Right atrium auricular region (tissue), 2 donors: ENCODE results near the gene OSBPL6. TPM values are rescaled to one million over a fixed set of nuclear protein-coding genes. Genes with fewer than 3 reads are reported as not detected.

Experiments
- DNase-seq: peaks from one replicate; pipeline ENCODE4 v3.0.0-alpha.2; 2019; ENCODE audit warnings: low spot score
- H3K27ac ChIP-seq, 2 donors: fragments of 200-600 bp; sonication (generic); 1 replicate in 1 of 2; 2 replicates in 1 of 2; pipeline ENCODE4 v1.5.1; 2016 to 2019
- H3K27me3 ChIP-seq, 2 donors: fragments of 200-600 bp; sonication (generic); one replicate each; pipeline versions ENCODE4 v1.5.1 to v1.6.0; 2017 to 2019
- H3K36me3 ChIP-seq: fragments of 200-600 bp; sonication (generic); one replicate; pipeline ENCODE4 v1.5.1; 2016
- H3K4me1 ChIP-seq, 2 donors: fragments of 200-600 bp; sonication (generic); one replicate each; pipeline versions ENCODE4 v1.5.1 to v1.6.0; 2017 to 2019
- H3K4me3 ChIP-seq, 2 donors: fragments of 200-600 bp; sonication (generic); 1 replicate in 1 of 2; 2 replicates in 1 of 2; pipeline ENCODE4 v1.5.1; 2017 to 2019; ENCODE audit warnings: mild to moderate bottlenecking in 1 of 2, moderate library complexity in 1 of 2
- H3K9me3 ChIP-seq, 2 donors: fragments of 200-600 bp; sonication (generic); one replicate each; pipeline ENCODE4 v1.5.1; 2019
- total RNA-seq, 2 donors: library from RNA; depleted of rRNA; stranded (reverse); fragments of >200 nt; gene quantifications; one replicate each; pipeline ENCODE4 v1.1.0, GENCODE V29; 2016
- TF ChIP-seq, protein P1 (sequence below), 2 donors: fragments of 200-600 bp; sonication (generic); IDR thresholded peaks; one replicate each; pipeline ENCODE4 v1.5.1; 2019; ENCODE audit warnings: antibody characterized with exemption in 2 of 2

OSBPL6 gene
- total RNA-seq, 2 donors from 2014 or later = 4.8 to 11.5 TPM

DNA sequence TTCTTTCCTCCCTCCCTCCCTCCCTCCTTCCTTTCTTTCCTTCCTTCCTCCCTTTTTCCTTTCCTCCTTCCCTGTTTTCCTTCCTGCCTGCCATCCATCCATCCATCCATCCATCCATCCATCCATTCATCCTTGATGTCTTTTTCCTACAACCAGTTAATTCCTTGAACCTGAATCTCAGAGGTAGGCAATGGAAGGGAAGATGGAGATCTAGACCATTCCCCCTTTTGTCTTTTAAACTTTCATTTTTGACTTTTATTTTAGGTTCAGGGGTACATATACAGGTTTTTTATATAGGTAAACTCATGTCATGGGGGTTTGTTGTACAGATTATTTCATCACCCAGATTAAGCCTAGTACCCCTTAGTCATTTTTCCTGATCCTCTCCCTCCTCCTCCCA lies 97.4 kb downstream of the OSBPL6 start:
- Histone ChIP-seq H3K36me3 (no peaks in the 10 kb centered on the region), H3K27me3 (no peaks in the 10 kb centered on the region), H3K27ac (no peak overlapping the region), H3K4me1 (no peaks in the 10 kb centered on the region), H3K4me3 (no peak overlapping the region), H3K9me3 (no peaks in the 10 kb centered on the region)
- TF ChIP-seq, protein P1, sequence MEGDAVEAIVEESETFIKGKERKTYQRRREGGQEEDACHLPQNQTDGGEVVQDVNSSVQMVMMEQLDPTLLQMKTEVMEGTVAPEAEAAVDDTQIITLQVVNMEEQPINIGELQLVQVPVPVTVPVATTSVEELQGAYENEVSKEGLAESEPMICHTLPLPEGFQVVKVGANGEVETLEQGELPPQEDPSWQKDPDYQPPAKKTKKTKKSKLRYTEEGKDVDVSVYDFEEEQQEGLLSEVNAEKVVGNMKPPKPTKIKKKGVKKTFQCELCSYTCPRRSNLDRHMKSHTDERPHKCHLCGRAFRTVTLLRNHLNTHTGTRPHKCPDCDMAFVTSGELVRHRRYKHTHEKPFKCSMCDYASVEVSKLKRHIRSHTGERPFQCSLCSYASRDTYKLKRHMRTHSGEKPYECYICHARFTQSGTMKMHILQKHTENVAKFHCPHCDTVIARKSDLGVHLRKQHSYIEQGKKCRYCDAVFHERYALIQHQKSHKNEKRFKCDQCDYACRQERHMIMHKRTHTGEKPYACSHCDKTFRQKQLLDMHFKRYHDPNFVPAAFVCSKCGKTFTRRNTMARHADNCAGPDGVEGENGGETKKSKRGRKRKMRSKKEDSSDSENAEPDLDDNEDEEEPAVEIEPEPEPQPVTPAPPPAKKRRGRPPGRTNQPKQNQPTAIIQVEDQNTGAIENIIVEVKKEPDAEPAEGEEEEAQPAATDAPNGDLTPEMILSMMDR (IDR thresholded peaks at IDR 0.05) = no peak
- DNase-seq = no peak

DNA sequence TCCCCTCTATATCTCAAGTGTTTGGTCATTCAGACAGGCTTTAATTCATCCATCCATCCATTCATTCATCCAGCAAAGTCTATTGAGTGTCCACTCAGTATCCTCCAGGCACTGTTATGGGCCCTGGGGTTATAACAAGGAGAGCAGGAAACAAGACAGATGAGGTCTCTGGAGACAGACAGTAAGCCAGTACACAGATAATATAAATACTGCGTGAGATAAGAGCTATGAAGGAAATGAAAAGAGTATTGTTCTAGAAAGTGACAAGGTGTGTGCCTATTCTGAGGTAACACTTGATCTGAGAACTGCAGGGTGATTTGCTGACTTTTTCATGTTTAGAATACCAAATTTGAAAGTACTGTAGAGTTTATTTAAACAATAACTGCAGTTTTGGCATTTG lies 98.3 kb downstream of the OSBPL6 start:
- no peaks in the 10 kb centered on the region for H3K36me3 ChIP-seq
- no peak for DNase-seq
- H3K9me3 ChIP-seq = no peaks in the 10 kb centered on the region
- TF ChIP-seq, protein P1 (IDR thresholded peaks at IDR 0.05) = no peak
- H3K27ac ChIP-seq = no peak overlapping the region
- no peak overlapping the region for H3K4me3 ChIP-seq
- no peaks in the 10 kb centered on the region for H3K27me3 ChIP-seq
- no peaks in the 10 kb centered on the region for H3K4me1 ChIP-seq

DNA sequence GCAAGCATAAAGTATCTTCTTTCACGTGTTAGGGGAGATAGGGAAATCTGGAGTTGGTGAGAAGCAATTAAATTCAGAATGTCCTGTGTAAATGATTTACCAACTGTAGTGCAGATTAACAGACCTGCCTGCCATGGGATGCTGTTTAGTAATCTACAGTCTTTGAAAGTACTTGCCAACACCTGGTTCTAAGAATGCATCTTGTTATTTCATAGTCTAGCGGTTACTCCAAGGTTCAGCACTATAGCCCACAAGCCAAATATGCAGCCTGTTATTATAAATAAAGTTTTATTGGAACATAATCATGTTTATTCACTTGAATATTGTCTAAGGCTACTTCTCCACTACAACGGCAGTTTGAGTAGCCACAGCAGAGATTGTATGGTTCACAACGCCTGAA lies 100.8 kb downstream of the OSBPL6 start:
- Histone ChIP-seq H3K4me3 (no peak overlapping the region), H3K9me3 (no peaks in the 10 kb centered on the region), H3K4me1 (peaks cover 0 to 8% of the 10 kb centered on the region in 2 donors), H3K27ac (no peak overlapping the region), H3K36me3 (no peaks in the 10 kb centered on the region), H3K27me3 (no peaks in the 10 kb centered on the region)
- TF ChIP-seq, protein P1 (IDR thresholded peaks at IDR 0.05) = no peak
- no peak for DNase-seq

DNA sequence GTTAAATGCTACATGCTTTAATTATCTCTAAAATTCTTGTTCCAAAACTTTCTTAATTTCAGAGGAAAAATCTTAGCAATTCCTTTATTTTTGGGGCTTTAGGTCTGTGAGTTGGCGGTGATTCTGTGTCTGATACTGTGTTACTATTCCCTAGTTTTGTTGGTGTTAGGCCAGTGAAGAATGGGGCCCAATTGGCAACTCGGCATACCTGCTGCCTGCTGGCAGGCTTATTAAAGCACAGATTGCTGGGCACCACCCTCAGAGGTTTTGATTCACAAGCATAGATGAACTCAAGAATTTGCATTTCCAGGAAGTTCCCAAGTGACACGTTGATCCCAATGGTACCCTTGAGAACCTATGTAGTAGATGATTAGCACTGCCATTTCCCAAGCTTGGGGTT lies 101.6 kb downstream of the OSBPL6 start:
- TF ChIP-seq, protein P1 (IDR thresholded peaks at IDR 0.05) = no peak
- no peak for DNase-seq
- Histone ChIP-seq H3K36me3 (no peaks in the 10 kb centered on the region), H3K27ac (no peak overlapping the region), H3K9me3 (no peaks in the 10 kb centered on the region), H3K4me3 (no peak overlapping the region), H3K27me3 (no peaks in the 10 kb centered on the region), H3K4me1 (peaks cover 0 to 8% of the 10 kb centered on the region in 2 donors)

DNA sequence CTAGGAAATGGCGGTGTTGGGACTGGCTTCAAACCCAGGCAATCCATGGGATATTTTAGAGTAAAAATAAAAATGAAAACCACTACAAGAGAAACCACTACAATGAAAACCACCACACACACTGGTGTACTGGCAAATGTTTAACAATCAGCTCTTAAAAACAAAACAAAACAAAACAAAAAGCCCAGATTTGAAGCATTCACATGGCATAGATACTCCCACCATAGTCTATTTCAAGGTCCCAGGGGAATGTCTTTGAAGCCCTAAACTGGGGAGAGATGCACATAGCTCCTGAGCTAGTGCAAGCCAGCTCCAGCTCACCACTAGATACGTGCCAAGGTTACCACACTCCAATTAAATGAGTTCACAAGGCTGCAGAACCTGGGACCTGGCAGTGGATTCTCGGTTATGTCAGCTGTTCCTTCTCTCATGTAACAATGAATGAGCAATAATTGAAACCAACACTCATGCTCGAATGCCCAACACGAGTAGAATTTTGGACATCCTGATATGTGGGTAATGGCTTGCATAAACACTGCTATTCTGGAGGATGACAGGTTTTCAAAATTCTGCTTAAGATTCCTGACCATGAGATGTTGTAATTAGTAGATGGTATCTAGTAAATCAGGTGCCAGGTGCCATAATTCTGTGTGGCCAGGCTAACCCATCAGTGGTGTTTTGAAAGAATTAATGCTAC lies 102.2 kb downstream of the OSBPL6 start:
- no peak for DNase-seq
- Histone ChIP-seq H3K4me3 (no peak overlapping the region), H3K4me1 (peaks cover 0 to 8% of the 10 kb centered on the region in 2 donors), H3K27ac (no peak overlapping the region), H3K27me3 (no peaks in the 10 kb centered on the region), H3K36me3 (no peaks in the 10 kb centered on the region), H3K9me3 (no peaks in the 10 kb centered on the region)
- TF ChIP-seq, protein P1 (IDR thresholded peaks at IDR 0.05) = no peak

DNA sequence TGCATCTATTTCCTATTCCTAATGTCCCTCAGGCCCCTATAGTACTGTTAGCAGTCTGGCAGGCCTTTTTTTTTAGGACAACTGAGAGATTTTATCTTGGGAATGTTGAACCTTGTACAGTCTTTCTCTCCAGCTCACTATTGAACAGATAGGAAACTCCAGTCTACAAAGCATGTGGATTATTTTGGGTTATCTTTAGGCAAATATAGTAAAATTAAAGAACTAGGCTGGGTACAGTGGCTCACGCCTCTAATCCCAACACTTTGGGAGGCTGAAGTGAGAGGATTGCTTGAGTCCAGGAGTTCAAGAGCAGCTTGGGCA lies 102.7 kb downstream of the OSBPL6 start:
- no peaks in the 10 kb centered on the region for H3K36me3 ChIP-seq
- H3K4me1 ChIP-seq = peaks cover 0 to 8% of the 10 kb centered on the region in 2 donors
- no peak overlapping the region for H3K4me3 ChIP-seq
- H3K9me3 ChIP-seq = no peaks in the 10 kb centered on the region
- DNase-seq = no peak
- H3K27ac ChIP-seq = no peak overlapping the region
- TF ChIP-seq, protein P1 (IDR thresholded peaks at IDR 0.05) = no peak
- H3K27me3 ChIP-seq = no peaks in the 10 kb centered on the region
